ENCODE measurements around the gene NT5DC4. TPM values are rescaled to one million over a fixed set of nuclear protein-coding genes. Genes with fewer than 3 reads are reported as not detected.
A peak's percentile ranks its signal among the peaks of the same experiment; 100 is the strongest.

The NT5DC4 gene
- total RNA-seq (2014; rRNA removed) = 0.04 TPM in 1 of 2 replicates, not detected in the other
- Bru-seq, nascent RNA = percentile 28 among the genes with signal in this experiment
- percentile 35 among the genes with signal in this experiment for BruChase-seq, experiment 1, labeled RNA remaining after a 6-hour chase
- BruChase-seq, experiment 2, labeled RNA remaining after a 2-hour chase = percentile 47 among the genes with signal in this experiment
- long read RNA-seq, partial matches to known transcripts = 0 of 1 reads
- long read RNA-seq, other reads (novel, unspliced or antisense) = 1 of 1 reads

- H3K9me3 ChIP-seq (ENCODE audit: low read length) = no peaks in the 10 kb centered on the region
- peaks cover 7% of the 10 kb centered on the region for H3K4me1 ChIP-seq (ENCODE audit: insufficient read depth, low read length)
- no peaks in the 10 kb centered on the region for H3K27me3 ChIP-seq (ENCODE audit: low read length)
- no peak within 1 kb of the TSS for H3K9ac ChIP-seq (ENCODE audit: low read length)
- no TSS peak for BruUV-seq (replicated peaks)
- no peaks in the 10 kb centered on the region for H3K79me2 ChIP-seq (ENCODE audit: low read length)
- no peak within 1 kb of the TSS for H2AFZ ChIP-seq (ENCODE audit: low read length)
- no peaks in the 10 kb centered on the region for H3F3A ChIP-seq (ENCODE audit: low read length, unreplicated experiment)
- intact Hi-C loops (cut with micrococcal nuclease) = no loop called here
- no peaks in the 10 kb centered on the region for H4K20me1 ChIP-seq (ENCODE audit: low read length)
- no peak within 1 kb of the TSS for H3K27ac ChIP-seq (ENCODE audit: low read length)
- H3K4me3 ChIP-seq (ENCODE audit: low read length) = no peak within 1 kb of the TSS
- ChIA-PET CTCF (no interaction called here), POLR2A (ENCODE audit: unreplicated experiment) (no interaction called here)
- TF ChIP-seq CTCF (conservative IDR thresholded peaks at IDR 0.05; ENCODE audit: low read depth, low read length) = no peak
- no peak for TF ChIP-seq EZH2 (IDR thresholded peaks at IDR 0.05; ENCODE audit: low read length, unreplicated experiment)
- TF ChIP-seq EZH2phosphoT487 (IDR thresholded peaks at IDR 0.05; ENCODE audit: borderline replicate concordance, low read length) = no peak
- ATAC-seq (no peak), DNase-seq (no peak)
- no peak within 1 kb of the TSS for H3K4me2 ChIP-seq (ENCODE audit: low read length)
- no peaks in the 10 kb centered on the region for H3K9me2 ChIP-seq (replicated peaks; ENCODE audit: low read length)
- H3K36me3 ChIP-seq (ENCODE audit: low read depth, low read length) = no peaks in the 10 kb centered on the region
These were observed at the start of gene NT5DC4 for GRCh38 chr2:112720785-112721184. TSS of gene NT5DC4 (plus strand) at chr2:112721020. CDS start at chr2:112721080, 60 bp downstream.

- H3K36me3 ChIP-seq (ENCODE audit: low read depth, low read length) = no peaks in the 10 kb centered on the region
- no peak for DNase-seq
- no peaks in the 10 kb centered on the region for H3K79me2 ChIP-seq (ENCODE audit: low read length)
- H4K20me1 ChIP-seq (ENCODE audit: low read length) = no peaks in the 10 kb centered on the region
- H3K9me3 ChIP-seq (ENCODE audit: low read length) = no peaks in the 10 kb centered on the region
- H3K27me3 ChIP-seq (ENCODE audit: low read length) = no peaks in the 10 kb centered on the region
- intact Hi-C loops (cut with micrococcal nuclease) = no loop called here
- no TSS peak for BruUV-seq (replicated peaks)
- H3K9ac ChIP-seq (ENCODE audit: low read length) = no peak overlapping the region
- no peak overlapping the region for H2AFZ ChIP-seq (ENCODE audit: low read length)
- no peak for ATAC-seq
- no peaks in the 10 kb centered on the region for H3K9me2 ChIP-seq (replicated peaks; ENCODE audit: low read length)
- CTCF ChIA-PET = no interaction called here
- H3K4me3 ChIP-seq (ENCODE audit: low read length) = no peak overlapping the region
- H3K4me1 ChIP-seq (ENCODE audit: insufficient read depth, low read length) = peaks cover 14% of the 10 kb centered on the region
- no peaks in the 10 kb centered on the region for H3F3A ChIP-seq (ENCODE audit: low read length, unreplicated experiment)
- no peak overlapping the region for H3K27ac ChIP-seq (ENCODE audit: low read length)
- TF ChIP-seq CTCF (conservative IDR thresholded peaks at IDR 0.05; ENCODE audit: low read depth, low read length) = no peak
- no peak for TF ChIP-seq EZH2 (IDR thresholded peaks at IDR 0.05; ENCODE audit: low read length, unreplicated experiment)
- no peak for TF ChIP-seq EZH2phosphoT487 (IDR thresholded peaks at IDR 0.05; ENCODE audit: borderline replicate concordance, low read length)
- H3K4me2 ChIP-seq (ENCODE audit: low read length) = no peak overlapping the region
- POLR2A ChIA-PET (ENCODE audit: unreplicated experiment) = no interaction called here
These were observed 49.0 kb upstream of the NT5DC4 start for GRCh38 chr2:112671801-112672200.

GRCh38 chr2:112673008-112673407, 47.8 kb upstream of the NT5DC4 start:
- BruUV-seq (replicated peaks) = no TSS peak
- no peak overlapping the region for H3K4me3 ChIP-seq (ENCODE audit: low read length)
- H4K20me1 ChIP-seq (ENCODE audit: low read length) = no peaks in the 10 kb centered on the region
- intact Hi-C loops (cut with micrococcal nuclease) = no loop called here
- no peaks in the 10 kb centered on the region for H3K9me2 ChIP-seq (replicated peaks; ENCODE audit: low read length)
- ATAC-seq (no peak), DNase-seq (no peak)
- no peak overlapping the region for H3K27ac ChIP-seq (ENCODE audit: low read length)
- no peak for TF ChIP-seq EZH2 (IDR thresholded peaks at IDR 0.05; ENCODE audit: low read length, unreplicated experiment)
- TF ChIP-seq CTCF (conservative IDR thresholded peaks at IDR 0.05; ENCODE audit: low read depth, low read length) = no peak
- no peak for TF ChIP-seq EZH2phosphoT487 (IDR thresholded peaks at IDR 0.05; ENCODE audit: borderline replicate concordance, low read length)
- H3K4me2 ChIP-seq (ENCODE audit: low read length) = no peak overlapping the region
- no peaks in the 10 kb centered on the region for H3F3A ChIP-seq (ENCODE audit: low read length, unreplicated experiment)
- CTCF ChIA-PET = no interaction called here
- no peak overlapping the region for H3K9ac ChIP-seq (ENCODE audit: low read length)
- H3K27me3 ChIP-seq (ENCODE audit: low read length) = no peaks in the 10 kb centered on the region
- H3K36me3 ChIP-seq (ENCODE audit: low read depth, low read length) = no peaks in the 10 kb centered on the region
- H3K79me2 ChIP-seq (ENCODE audit: low read length) = no peaks in the 10 kb centered on the region
- H2AFZ ChIP-seq (ENCODE audit: low read length) = no peak overlapping the region
- no peaks in the 10 kb centered on the region for H3K9me3 ChIP-seq (ENCODE audit: low read length)
- POLR2A ChIA-PET (ENCODE audit: unreplicated experiment) = no interaction called here
- peaks cover 14% of the 10 kb centered on the region for H3K4me1 ChIP-seq (ENCODE audit: insufficient read depth, low read length)

Measured in PC-3 (cell line).